GM08714 (cell line): ENCODE measurements around the gene PTPRN2.

ENCODE experiments used
- H3K4me3 ChIP-seq: fragments of 200-500 bp; sonication (Bioruptor generic); 2 replicates; pipeline ENCODE4 v1.5.1; 2014; ENCODE audit warnings: mild to moderate bottlenecking, low read length, inconsistent platforms
- ZNF274 ChIP-seq: IDR thresholded peaks from 2 replicates; pipeline ENCODE4 v1.6.1; 2012; ENCODE audit warnings: mild to moderate bottlenecking, low read depth, low read length

PTPRN2 gene

DNA sequence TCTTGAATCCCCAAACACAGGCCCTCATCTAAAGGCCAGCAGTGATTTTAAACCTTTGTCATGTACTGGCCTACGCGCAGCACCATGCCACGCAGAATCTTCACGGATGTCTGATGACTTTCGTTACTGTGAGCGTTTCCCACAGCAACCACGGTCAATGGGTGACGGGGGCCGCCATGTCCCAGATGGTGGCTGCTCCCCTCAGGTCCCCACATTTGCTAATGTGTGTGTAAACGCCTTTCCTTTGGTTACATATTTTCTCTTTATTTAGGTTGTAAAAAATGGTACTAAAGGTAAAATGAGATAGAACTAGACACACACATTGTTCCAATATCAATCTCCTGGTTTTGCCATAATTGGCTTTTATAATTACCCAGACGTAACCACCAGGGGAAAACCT, 699.0 kb downstream of the PTPRN2 start:
- no peak overlapping the region for H3K4me3 ChIP-seq
- no peak for TF ChIP-seq ZNF274

DNA sequence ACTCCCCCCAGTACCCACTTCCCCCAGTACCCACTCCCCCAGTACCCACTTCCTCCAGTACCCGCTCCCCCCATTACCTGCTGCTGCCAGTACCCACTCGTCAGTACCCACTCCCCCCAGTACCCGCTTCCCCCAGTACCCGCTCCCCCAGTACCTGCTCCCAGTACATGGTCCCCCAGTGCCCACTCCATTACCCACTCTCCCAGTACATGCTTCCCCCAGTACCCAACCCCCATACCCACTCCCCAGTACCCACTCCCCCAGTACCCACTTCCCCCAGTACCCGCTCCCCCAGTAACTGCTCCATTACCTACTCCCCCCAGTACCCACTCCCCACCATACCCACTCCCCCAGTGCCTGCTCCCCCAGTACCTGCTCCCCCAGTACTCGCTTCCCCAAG, 700.2 kb downstream of the PTPRN2 start:
- H3K4me3 ChIP-seq, result no peak overlapping the region
- no peak for TF ChIP-seq ZNF274

DNA sequence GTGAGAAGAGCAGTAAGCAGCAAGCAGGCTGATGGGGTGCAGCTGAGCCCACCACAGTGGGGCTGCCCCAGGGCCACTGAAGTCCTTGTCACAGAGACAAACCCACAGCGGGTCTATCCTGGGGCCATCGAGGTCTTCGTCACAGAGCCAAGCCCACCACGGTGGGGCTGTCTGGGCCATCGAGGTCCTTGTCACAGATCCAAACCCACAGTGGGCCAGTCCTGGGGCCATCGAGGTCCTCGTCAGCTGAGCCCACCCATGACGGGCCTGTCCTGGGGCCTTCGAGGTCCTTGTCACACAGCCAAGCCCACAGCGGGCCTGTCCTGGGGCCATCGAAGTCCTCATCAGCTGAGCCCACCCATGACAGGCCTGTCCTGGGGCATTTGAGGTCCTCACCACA, 700.9 kb downstream of the PTPRN2 start:
- H3K4me3 ChIP-seq, result no peak overlapping the region
- no peak for TF ChIP-seq ZNF274

DNA sequence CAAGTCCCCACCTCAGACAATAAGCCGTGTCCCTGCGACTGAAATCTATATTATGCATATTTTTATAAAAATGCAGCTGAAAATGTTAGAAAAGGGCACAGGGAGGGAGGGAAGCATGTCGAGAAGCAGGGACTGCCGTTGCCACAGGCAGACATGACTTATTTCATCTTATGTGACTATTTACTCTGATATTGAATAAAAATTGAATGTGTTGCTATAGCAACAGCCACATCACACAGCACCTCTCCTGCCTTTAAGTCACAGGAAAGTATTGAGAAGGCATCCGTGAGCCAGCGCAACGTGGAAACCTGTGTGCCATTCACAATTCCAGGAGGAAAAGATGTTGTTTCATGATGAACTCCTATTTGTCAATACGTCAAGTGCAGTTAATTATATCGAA, 701.4 kb downstream of the PTPRN2 start:
- no peak overlapping the region for H3K4me3 ChIP-seq
- no peak for TF ChIP-seq ZNF274

DNA sequence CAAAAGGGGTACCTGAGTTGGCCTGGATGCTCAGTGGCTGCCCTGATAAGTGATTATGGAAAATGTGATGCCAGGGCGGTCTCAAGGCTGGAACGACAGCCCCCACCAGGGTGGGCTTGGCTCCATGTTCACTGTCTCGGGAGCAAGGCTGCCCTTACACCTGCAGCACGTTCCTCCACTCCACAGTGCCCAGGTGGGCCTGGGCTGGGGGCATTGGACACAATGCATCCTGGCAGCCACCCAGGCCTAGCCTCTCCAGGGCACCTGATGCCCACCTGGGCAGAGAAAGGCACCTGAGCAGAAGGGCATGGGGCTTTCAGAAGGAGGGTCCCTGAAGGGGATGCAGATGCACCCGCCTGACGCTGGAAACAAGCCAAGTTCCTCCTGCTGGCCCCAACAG, 702.5 kb downstream of the PTPRN2 start:
- TF ChIP-seq ZNF274, result no peak
- no peak overlapping the region for H3K4me3 ChIP-seq

DNA sequence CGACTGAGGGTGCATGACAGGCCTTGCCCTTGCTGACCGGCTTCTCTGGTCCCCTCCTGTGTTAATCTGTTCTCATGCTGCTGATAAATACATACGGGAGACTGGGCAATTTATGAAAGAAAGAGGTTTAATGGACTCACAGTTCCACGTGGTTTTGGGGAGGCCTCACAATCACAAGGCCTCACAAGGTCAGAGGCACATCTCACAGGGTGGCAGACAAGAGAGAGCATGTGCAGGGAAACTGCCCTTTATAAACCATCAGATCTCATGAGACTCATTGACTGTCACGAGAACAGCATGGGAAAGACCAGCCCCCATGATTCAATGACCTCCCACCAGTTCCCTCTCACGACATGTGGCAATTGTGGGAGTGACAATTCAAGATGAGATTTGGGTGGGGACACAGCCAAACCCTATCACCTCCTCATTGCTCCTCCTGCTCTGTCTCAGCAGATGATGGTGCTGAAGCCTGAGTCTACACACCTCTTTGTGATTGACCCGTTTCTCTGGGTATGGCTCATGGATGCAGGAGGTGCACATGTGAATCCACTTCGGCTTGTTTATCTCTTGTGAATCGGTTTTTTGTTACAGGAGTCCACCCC, 703.1 kb downstream of the PTPRN2 start:
- no peak for TF ChIP-seq ZNF274
- no peak overlapping the region for H3K4me3 ChIP-seq

DNA sequence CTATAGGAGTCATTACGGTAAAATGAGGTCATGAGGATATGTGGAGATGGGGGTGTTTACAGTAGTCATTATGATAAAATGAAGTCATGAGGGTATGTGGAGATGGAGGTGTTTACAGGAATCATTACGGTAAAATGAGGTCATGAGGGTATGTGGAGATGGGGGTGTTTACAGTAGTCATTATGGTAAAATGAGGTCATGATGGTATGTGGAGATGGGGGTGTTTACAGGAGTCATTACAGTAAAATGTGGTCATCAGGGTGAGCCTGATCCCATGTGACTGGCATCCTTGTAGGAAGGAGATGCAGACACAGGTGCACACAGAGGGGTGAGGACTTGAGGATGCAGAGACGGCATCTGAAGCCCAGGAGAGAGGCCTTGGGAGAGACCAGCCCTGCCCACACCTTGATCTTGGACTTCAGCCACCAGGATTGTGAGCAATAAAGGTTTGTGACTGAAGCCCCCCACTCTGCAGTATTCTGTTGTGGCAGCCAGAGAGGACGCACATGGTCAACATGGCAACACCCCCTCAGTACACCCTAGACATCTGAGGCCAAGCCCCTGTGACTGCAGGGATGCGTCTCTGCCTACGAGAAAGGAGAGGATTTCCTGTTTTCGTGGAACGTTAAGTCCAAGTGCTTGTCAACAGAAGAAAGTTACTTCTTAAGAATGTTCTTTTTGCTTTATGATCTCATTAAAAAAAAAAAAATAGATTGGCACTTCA, 706.4 kb downstream of the PTPRN2 start:
- TF ChIP-seq ZNF274, result no peak
- H3K4me3 ChIP-seq, result no peak overlapping the region

DNA sequence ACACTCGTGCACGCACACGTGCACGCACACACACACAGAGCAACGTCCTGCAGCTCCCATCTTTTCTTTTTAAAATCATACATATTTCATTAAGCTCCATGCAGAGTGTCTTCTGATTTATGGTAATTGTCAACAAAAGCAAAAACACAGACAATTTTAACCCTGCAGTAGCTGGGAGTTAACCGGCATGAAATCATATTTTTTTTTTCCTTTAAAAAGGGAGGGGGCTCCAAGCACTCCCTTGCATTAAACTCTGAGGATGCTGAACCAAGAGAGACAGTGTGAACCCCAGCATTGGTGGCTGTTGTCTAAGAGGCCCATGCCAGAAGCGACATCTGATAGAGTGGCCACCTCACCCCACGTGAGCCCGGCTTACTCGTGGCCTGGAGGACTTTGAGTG, 708.2 kb downstream of the PTPRN2 start:
- H3K4me3 ChIP-seq, result no peak overlapping the region
- TF ChIP-seq ZNF274, result no peak

DNA sequence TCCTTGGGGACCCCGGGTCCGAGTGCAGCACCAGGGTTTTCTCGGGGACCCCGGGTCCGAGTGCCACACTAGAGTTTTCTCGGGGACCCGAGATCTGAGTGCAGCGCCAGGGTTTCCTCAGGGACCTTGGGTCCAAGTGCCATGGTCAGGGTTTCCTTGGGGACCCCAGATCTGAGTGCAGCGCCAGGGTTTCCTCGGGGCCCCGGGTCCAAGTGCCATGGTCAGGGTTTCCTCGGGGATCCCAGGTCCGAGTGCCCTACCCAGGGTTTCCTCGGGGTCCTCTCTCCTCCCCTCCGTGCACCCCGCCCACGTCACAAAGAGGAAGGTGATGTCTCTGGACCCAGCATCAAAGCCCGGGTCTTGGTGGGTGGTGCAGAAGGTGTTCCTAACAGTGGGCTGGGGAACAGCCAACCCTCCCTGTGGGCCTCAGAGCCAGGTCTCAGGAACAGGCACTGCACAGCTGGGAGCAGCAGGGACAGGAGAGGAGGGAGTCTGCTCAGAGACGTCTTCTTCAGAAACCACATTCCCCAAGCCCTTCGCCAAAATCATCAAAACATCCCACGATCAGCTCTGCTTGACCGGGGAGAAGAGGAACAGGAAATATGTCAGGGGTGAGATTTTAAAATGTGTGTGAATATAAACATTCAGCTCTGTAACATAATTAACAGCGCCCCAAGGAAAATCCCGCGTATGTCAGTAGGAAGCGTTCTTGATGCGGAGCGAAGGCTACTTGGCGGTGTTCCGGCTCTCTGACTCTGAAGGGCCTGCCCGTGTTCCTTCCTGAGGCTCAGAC, 710.1 kb downstream of the PTPRN2 start:
- no peak overlapping the region for H3K4me3 ChIP-seq
- TF ChIP-seq ZNF274, result no peak

DNA sequence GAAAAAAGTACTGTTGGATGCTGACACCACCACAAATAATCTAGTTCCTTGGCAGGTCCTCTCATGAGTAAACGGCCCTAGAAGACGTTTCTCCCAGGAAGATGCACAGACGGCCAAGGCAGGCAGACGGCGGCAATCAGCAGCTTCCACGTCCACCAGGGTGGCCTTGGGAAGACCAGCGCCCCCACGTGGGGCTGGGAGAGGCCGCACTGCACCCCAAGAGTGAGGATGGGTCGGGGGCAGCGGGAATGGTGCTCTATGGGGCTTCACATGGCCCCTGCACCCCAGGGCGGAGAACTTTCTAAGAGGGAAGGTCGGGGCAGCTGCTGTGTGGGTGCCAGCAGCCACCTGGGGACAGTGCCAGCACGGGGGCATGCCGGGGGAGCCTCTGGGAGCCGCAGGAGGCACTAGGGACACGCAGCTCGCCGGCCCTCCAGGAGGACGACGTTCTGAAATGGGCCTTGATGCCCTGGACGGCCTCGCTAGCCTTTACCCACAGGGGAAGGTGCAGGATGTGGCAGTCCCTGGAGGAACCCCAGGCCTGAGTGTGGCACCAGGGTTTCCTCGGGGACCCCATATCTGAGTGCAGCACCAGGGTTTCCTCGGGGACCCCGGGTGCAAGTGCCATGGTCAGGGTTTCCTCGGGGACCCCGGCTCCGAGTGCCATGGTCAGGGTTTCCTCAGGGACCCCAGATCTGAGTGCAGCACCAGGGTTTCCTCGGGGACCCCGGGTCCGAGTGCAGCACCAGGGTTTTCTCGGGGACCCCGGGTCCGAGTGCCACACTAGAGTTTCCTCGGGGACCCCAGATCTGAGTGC, 710.9 kb downstream of the PTPRN2 start:
- H3K4me3 ChIP-seq, result no peak overlapping the region
- no peak for TF ChIP-seq ZNF274

DNA sequence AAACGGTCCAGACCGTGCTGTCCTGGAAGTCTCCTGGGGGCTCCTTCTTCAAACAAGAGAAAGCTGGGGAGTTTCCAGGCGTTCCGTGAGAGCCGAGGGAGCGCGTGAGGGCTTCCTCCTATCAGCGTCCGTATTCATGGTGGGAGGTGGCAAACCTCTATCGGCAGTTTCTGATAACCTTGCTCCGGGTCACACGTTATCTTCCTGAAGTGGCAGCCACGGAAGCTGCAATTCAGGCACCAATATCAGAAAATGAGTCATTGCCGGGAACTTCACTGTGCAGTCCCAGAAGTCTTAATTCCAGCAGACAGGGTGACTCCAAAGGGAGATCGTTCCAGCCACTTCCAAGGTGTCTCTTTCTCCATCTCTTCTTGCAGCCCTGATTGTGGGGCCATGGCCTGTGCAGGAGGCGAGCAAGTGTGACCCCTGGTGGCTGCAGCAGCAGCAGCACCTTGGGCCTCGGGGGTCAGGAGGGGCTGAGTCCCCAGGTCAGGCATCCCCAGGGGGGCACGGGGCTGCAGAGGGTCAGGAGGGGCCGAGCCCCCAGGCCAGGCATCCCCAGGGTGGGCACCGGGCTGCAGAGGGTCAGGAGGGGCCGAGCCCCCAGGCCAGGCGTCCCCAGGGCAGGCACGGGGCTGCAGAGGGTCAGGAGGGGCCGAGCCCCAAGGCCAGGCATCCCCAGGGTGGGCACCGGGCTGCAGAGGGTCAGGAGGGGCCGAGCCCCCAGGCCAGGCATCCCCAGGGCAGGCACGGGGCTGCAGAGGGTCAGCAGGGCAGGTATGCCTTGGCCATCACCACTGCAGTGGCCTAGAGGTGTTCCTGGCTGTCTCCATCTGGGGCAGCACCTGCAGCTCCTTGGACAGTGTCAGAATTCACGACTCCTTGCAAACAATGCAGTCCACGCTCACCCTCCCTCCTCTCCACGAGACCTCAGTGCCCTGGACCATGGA, 712.1 kb downstream of the PTPRN2 start:
- TF ChIP-seq ZNF274, result no peak
- no peak overlapping the region for H3K4me3 ChIP-seq

DNA sequence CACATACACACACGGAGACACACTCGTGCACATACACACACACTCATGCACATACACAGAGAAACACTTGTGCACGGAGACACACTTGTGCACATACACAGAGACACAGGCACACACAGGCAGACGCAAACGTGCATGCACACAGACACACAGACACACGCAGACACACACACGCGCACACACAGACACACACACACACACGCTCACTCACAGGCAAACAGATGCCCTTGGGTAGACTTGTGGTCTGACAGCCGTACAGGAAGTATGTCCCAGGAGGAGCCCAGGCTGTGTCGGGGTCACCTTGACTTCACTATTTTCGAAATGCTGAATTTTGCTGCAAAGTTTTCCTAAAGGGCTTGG, 712.8 kb downstream of the PTPRN2 start:
- H3K4me3 ChIP-seq, result no peak overlapping the region
- TF ChIP-seq ZNF274, result no peak

DNA sequence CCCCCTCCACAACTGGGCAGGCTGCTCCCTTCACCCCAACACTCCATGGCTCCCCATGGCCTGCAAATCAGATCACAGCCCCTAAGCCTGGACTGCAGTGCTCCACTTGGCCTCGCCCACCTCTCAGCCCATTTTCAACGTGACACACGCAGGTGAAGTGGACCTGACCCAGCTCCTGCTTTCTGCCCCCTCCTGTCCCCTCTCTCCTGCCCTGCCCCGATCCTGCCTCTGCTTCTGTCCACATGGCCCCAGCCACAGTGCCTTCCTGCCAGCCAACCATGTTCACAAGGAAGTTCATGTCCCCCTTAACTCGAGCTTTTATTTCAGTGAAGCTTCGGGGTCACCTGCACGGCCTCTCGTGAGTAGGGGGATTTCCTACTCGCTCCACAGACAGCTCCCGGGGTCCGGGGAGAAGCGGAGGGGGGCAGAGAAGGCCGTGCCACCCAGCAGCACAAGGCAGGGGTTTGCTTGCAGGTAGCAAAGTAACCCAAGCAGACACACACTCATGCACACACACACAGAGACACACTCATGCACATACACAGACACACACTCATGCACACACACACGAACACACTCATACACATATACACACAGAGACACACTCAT, 713.3 kb downstream of the PTPRN2 start:
- H3K4me3 ChIP-seq, result no peak overlapping the region
- TF ChIP-seq ZNF274, result no peak
